ENCODE measurements around the gene ENTPD5.
"Not testable (repeated sequence)": the region's sequence is repeated elsewhere in the genome, so short reads cannot be mapped to it uniquely, and the experiment has no call there.

The ENTPD5 gene

DNA sequence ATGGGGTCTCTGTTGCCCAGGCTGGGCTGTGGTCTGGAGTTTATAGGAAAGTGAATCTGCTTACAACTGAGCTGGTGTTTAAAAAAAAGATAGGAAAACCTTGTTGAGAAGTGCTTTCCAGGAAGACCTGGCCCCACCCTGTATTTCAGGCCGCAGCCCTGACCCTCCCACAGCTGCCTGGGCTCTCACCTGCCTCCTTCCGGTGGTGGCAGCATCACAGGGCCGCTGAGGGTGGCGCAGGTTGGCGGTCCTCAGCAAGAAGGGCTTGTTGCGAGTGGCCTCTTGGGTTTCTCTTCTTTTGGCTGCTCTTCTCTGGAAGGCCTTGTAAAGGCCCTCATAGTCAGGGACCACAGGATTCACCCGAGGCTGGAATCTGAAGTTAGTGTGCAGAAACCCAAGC, 76.9 kb downstream of the ENTPD5 start:
- no peak for DNase-seq

DNA sequence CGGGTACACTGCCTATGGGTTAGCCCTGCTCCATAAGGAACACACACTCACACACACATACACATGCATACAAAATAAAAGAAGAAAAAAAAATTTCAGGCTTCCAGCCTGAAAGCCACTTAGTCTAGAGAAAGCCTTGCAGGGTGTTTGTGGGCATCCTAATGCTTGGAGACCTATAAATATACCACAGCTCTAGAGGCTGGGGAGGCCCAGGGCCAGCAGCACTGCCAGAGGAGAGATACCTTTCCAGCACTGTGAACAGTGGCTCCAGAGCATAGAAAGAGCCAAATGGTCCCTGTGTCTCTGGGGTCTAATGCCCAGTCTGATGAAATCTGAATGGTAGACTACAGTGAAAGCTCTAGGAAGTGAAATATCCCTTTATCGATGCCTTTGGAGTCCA, 82.1 kb downstream of the ENTPD5 start:
- no peak for DNase-seq

DNA sequence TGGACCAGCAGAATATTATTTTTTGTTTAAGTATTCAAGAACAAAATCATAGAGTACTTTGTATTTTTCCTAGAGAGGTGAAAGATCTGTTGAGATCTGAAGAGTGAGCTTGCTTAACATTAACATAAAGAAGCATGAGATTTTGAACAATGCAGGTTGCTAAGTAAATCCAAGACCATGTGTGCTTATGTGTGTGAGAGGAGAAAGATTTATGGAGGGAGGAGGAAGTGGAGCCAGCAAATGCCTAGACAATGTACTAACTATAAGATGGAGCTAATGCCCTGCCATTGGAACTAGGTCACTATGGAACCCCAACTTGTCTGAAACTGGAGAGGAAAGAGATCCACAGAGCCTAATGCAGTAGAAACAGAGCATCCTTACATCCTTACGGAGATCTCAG, 82.5 kb downstream of the ENTPD5 start:
- DNase-seq: no peak

DNA sequence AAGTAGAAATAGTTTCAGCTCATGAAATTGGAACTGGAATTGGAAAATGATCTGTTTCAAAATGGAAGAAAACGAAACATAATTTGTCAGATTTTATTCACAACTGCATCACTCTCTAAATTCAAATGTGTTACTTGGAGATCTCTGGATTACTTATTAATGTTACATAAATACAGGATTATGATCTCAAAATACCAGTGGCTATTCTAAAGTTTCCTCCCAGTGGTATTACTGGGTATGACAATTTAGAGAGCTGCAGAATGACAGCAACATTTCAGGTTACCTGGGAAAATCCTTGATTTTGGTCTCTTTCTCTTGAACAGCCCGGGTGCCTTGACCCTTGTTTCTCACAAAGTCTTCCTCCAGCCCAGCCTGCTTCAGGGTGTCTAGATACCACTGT, 83.4 kb downstream of the ENTPD5 start:
- no peak for DNase-seq

DNA sequence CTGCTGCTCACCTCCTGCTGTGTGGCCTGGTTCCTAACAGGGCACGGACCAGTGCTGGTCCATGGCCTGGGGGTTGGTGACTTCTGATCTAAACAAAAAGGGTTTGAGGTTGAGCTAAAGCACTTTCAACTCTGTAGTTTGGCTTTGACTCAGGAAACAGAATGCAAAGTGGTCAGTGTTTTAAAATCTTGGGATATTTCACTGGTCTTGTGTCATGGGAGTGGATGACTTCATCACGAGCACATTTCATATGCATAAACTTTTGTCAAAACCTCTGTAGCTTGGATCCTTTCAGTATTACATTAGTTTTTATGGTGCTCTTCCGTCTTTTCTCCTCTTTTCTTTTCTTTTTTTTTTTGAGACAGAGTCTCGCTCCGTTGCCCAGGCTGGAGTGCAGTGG, 94.8 kb downstream of the ENTPD5 start:
- DNase-seq: no peak

DNA sequence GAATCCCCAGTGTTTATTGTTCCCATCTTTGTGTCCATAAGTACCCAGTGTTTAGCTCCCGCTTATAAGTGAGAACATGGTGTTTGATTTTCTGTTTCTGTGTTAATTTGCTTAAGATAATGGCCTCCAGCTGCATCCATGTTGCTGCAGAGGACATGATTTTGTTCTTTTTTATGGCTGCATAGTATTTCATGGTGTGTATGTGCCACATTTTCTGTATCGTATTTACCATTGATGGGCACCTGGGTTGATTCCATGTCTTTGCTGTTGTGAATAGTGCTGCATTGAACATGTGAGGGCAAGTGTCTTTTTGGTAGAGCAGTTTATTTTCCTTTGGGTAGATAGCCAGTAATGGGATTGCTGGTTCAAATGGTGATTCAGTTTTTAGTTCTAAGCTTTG, 99.6 kb downstream of the ENTPD5 start:
- not testable (repeated sequence) for DNase-seq

DNA sequence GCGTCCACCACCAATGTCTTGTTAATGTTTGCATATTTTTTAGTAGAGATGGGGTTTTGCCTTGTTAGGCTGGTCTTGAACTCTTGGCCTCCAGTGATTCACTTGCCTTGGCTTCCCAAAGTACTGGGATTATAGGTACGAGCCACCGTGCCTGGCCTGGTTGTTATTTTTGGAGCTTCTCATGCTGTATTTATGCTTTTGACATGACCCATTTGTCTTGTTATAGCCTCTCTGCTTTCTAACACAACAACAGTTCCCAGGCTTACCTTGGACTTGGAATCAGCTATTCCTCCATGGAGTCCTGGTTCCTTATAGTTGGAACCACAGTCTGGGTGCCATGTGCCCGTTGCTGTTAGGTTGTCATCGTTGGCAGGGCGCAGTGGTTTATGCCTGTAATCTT, 102.8 kb downstream of the ENTPD5 start:
- DNase-seq: no peak

DNA sequence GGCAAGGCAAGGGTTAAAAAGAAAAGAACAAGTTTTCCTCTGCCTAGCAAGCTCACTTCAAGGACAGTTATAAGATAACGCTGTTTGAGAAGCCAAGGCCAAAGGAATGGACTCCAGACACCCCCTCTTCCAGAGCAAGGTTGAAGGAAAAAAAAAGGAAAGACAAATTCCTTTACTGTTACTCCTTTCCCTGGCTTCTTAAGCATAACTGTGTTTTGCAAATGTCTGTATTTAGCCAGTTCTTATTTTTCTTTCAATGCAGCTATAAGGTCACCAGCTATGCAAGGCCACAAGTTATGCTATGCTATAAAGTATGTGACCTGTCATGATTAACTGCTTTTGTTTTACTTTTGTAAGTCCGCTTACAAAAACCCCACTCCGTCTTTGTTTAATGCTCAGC, 105.8 kb downstream of the ENTPD5 start:
- no peak for DNase-seq

DNA sequence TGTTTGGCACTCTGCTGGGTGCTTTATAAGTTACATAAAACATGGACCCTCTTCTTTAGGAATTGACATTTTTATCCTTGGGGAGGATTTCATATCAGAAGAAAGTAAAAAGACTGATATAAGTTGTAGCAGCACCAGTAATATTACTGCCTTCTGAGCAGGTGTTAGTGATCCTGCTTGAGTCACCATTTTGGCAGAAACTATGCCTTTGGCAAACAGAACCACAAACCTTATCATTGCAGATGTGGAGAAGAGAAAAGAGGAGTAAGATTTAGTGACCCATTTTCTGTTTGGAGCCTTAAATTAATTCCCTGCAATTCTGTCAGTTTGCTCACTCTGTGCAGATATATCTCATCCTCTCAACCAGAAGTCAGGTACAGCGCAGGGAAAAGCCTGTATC, 109.4 kb downstream of the ENTPD5 start:
- no peak for DNase-seq
